ENCODE data around the gene RBMS1.

GRCh38 chr2:160474891-160475787 is 18.5 kb downstream of the RBMS1 start:
- TF ChIP-seq POLR2AphosphoS5 (IDR thresholded peaks at IDR 0.05; ENCODE audit: low read depth, low read length) (no peak), SIN3A (IDR thresholded peaks at IDR 0.05; ENCODE audit: borderline replicate concordance, insufficient read depth, low read length) (no peak), TAF1 (IDR thresholded peaks at IDR 0.05; ENCODE audit: borderline replicate concordance, insufficient read depth, low read length) (no peak)
